RKO (cell line): ENCODE data around the gene NES.
"Not testable (repeated sequence)": the region's sequence is repeated elsewhere in the genome, so short reads cannot be mapped to it uniquely, and the experiment has no call there.

Experiments
- DNase-seq: peaks from one replicate; pipeline ENCODE4 v3.0.0-alpha.2; 2016; ENCODE audit warnings: low spot score

The NES gene

GRCh38 chr1:156644640-156645039, 32.6 kb downstream of the NES start:
- DNase-seq, result no peak

GRCh38 chr1:156644146-156644545, 33.1 kb downstream of the NES start:
- no peak for DNase-seq

- DNase-seq, result no peak
Measured at GRCh38 chr1:156643778-156644092, 33.5 kb downstream of the NES start.

- DNase-seq, result no peak
Measured at GRCh38 chr1:156643049-156643777, 34.0 kb downstream of the NES start.

GRCh38 chr1:156642265-156643048, 34.8 kb downstream of the NES start:
- DNase-seq, result no peak

DNA sequence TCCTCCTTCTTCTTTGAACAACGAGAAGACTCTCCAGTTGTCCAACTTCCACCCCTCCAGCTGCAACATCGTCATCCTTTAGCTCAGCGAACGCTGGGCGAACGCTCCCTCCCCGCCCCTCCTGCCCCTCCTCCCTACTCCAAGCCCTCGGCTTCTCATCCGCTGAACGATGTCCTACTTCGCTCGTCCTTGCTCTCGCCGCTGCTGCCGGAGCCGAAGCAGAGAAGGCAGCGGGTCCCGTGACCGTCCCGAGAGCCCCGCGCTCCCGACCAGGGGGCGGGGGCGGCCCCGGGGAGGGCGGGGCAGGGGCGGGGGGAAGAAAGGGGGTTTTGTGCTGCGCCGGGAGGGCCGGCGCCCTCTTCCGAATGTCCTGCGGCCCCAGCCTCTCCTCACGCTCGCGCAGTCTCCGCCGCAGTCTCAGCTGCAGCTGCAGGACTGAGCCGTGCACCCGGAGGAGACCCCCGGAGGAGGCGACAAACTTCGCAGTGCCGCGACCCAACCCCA, 35.4 kb downstream of the NES start, which contains the start of gene BCAN:
Gene BCAN (plus strand): TSS at position 357 of the 504 bp plus-strand sequence. CDS start 3,938 bp downstream, outside the sequence.
- DNase-seq, result no peak

GRCh38 chr1:156640842-156641706, 36.1 kb downstream of the NES start:
- no peak for DNase-seq

GRCh38 chr1:156639601-156640101, 37.6 kb downstream of the NES start:
- DNase-seq, result no peak

- DNase-seq, result no peak
Measured at GRCh38 chr1:156638189-156638985, 38.8 kb downstream of the NES start.

- no peak for DNase-seq
Measured at GRCh38 chr1:156632355-156632754, 44.9 kb downstream of the NES start.

DNA sequence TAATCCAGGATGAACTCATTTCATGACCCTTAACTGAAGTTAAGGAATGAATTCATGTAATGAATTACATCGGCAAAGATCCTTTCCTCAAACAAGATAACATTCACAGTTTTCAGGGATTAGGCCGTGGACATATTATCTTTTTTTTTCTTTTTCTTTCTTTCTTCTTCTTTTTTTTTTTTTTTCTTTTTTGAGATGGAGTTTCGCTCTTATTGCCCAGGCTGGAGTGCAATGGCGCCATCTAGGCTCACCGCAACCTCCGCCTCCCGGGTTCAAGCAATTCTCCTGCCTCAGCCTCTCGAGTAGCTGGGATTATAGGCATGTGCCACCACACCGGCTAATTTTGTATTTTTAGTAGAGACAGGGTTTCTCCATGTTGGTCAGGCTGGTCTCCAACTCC, 46.1 kb downstream of the NES start:
- DNase-seq, result not testable (repeated sequence)

GRCh38 chr1:156629823-156630449, 47.3 kb downstream of the NES start:
- no peak for DNase-seq

DNA sequence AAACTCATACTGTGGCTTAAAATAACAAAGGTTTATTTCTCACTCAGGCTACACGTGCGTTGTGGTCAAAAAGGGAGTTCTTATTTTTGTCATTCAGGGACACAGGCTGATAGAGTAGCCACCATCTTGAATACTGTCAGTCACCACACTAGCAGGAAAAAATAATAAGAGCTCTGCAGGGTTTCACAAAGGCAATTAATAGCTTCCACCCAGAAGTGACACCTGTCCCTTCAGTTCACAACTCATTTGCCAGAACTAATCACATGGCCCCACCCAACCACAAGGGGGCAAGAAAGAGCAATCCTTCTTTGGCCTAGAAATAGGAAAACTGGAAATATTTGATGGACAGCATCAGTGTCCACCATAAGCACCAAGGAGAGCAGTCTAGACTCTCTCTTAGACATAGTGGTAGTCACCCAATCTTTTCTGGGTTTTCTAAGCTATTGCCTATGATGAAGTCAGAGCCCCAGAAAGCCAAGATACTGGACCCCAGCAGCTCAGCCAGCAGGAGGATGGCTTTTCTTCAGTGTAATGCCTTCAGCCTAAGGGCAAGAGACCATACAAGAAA, 49.8 kb downstream of the NES start:
- peak; percentile 84 for DNase-seq

GRCh38 chr1:156626079-156626438, 51.1 kb downstream of the NES start:
- DNase-seq, result no peak

- peak; percentile 33 for DNase-seq
Measured at GRCh38 chr1:156625436-156626078, 51.6 kb downstream of the NES start.

- no peak for DNase-seq
Measured at GRCh38 chr1:156624814-156625435, 52.3 kb downstream of the NES start.

DNA sequence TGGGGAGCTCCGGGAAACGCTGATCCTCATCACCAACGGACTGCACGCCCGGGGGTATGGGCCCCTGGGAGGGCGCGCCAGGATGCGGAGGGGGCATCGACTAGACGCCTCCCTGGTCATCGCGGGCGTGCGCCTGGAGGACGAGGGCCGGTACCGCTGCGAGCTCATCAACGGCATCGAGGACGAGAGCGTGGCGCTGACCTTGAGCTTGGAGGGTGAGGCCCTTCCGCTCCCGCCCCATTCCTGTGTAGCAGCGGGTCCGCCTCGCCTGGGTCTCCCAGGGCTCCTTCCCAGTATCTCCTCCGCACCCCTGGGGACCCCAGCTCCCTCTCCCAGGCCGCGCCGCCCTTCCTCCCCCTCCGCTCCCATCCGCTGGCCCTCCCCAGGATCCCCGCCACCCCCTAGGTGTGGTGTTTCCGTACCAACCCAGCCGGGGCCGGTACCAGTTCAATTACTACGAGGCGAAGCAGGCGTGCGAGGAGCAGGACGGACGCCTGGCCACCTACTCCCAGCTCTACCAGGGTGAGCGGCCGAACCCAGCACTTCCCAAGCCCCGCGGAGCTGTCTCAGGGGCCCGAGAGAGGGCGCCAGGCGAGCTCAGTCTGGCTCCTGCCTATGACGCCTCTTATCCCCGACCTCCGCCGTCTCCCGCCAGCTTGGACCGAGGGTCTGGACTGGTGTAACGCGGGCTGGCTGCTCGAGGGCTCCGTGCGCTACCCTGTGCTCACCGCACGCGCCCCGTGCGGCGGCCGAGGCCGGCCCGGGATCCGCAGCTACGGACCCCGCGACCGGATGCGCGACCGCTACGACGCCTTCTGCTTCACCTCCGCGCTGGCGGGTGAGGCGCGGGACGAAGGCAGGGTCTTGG, 53.0 kb downstream of the NES start:
- no peak for DNase-seq

DNA sequence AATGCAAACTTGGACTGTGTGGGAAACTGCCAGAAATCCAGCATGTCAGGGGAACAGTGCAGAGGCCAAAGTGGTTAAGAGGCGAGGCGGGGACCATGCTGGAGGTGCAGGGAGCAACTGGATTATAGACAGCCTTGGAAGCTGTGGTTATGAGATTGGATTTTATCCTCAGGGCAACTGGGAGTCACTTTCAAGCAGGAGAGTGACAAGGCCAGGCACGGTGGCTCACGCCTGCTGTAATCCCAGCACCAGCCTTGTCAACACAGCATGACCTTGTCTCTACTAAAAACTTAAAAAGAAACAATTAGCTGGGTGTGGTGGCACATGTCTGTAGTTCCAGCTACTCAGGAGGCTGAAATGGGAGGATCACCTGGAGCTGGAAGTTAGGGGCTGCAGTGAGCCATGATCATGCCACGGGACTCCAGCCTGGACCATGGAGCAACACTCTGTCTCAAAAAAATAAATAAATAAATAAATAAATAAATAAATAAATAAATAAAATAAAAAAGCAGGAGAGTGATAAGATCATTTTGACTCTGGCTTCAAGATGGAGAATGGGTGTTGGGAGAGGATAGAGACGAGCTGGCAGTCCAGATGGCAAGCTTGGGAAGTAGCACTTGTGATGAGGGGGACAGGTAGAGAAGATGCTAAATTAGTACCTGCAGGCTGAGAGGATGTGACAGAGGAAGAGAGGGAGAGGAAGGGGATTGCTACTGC, 54.5 kb downstream of the NES start:
- no peak for DNase-seq
